ENCODE data around the gene RBMS3. TPM values are rescaled to one million over a fixed set of nuclear protein-coding genes. Genes with fewer than 3 reads are reported as not detected.
"Not testable (repeated sequence)": the region's sequence is repeated elsewhere in the genome, so short reads cannot be mapped to it uniquely, and the experiment has no call there.

Gene RBMS3
- total RNA-seq, 5 donors from 2014 or later (not counting 1 experiment from before 2014, with no cell fraction given): 0.62 to 2.9 (median 1.4) TPM

- H3K36me3 Mint-ChIP-seq: not testable (repeated sequence)
These were observed 192.8 kb downstream of the RBMS3 start for GRCh38 chr3:29473481-29474170.

GRCh38 chr3:29475305-29475840 is 194.5 kb downstream of the RBMS3 start:
- Mint-ChIP-seq H3K4me3 (no peak overlapping the region), H3K9me3 (no peaks in the 10 kb centered on the region), H3K27me3 (no peaks in the 10 kb centered on the region), H3K4me1 (no peaks in the 10 kb centered on the region), H3K36me3 (no peaks in the 10 kb centered on the region), H3K27ac (no peak overlapping the region)
- H3K27me3 ChIP-seq (replicated peaks in 1 of 2; ENCODE audit: control insufficient read depth in 2 of 2, extremely low read depth in 1 of 2, insufficient read depth in 2 of 2, low read length in 1 of 2): no peaks in the 10 kb centered on the region
- H3K4me3 ChIP-seq (ENCODE audit: control insufficient read depth in 1 of 2, extremely low read depth in 1 of 2, low read length in 1 of 2): no peak overlapping the region
- no peak overlapping the region for H3K27ac ChIP-seq (ENCODE audit: low read length)
- ATAC-seq (replicated peaks in 1 of 4) (no peak), DNase-seq (no peak)
- CTCF ChIA-PET: no interaction called here
- no peaks in the 10 kb centered on the region for H3K4me1 ChIP-seq (ENCODE audit: control insufficient read depth in 1 of 2, extremely low read depth in 1 of 2, insufficient read depth in 2 of 2, low read length in 2 of 2)
- POLR2A ChIA-PET: no interaction called here
- H3K36me3 ChIP-seq (ENCODE audit: control insufficient read depth in 2 of 2, extremely low read depth in 1 of 2, insufficient read depth in 1 of 2, low read length in 1 of 2): no peaks in the 10 kb centered on the region
- no peaks in the 10 kb centered on the region for H3K9me3 ChIP-seq
- 81% methylated on average over 5 of the region's 9 CpGs for WGBS (ENCODE audit: insufficient coverage)

More at GRCh38 chr3:29473481-29474170, 192.8 kb downstream of the RBMS3 start:
- H3K27ac Mint-ChIP-seq; H3K27me3 Mint-ChIP-seq; H3K9me3 ChIP-seq; H3K27ac ChIP-seq (ENCODE audit: low read length); DNase-seq; H3K4me1 Mint-ChIP-seq; H3K4me3 Mint-ChIP-seq; H3K27me3 ChIP-seq (replicated peaks in 1 of 2; ENCODE audit: control insufficient read depth in 2 of 2, extremely low read depth in 1 of 2, insufficient read depth in 2 of 2, low read length in 1 of 2); H3K4me1 ChIP-seq (ENCODE audit: control insufficient read depth in 1 of 2, extremely low read depth in 1 of 2, insufficient read depth in 2 of 2, low read length in 2 of 2); CTCF ChIA-PET; H3K9me3 Mint-ChIP-seq; ATAC-seq (replicated peaks in 1 of 4); H3K4me3 ChIP-seq (ENCODE audit: control insufficient read depth in 1 of 2, extremely low read depth in 1 of 2, low read length in 1 of 2); POLR2A ChIA-PET; H3K36me3 ChIP-seq (ENCODE audit: control insufficient read depth in 2 of 2, extremely low read depth in 1 of 2, insufficient read depth in 1 of 2, low read length in 1 of 2): not testable (repeated sequence)
- WGBS (ENCODE audit: insufficient coverage): 95% methylated on average over 28 of the region's 41 CpGs

DNA sequence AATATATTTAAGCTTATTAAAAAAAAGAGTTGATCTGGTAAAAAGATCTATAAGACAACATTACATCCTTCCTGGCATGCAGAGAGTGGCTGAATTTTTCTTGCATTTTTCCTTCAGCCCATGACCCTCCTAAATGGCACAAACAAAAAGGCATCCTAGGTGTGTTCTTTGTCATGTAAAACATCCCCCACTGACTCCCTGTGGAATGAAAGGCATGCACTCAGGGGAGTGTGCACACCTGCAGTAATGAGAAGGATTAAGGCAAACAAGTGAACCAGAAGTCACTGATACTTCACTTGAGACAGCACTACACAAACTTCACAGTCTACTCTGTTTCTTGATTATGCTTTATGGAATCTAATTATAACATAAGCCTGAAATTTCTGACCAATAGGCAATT is 195.0 kb downstream of the RBMS3 start:
- H3K27me3 Mint-ChIP-seq: no peaks in the 10 kb centered on the region
- no peak overlapping the region for H3K27ac ChIP-seq (ENCODE audit: low read length)
- DNase-seq (no peak), ATAC-seq (replicated peaks in 1 of 4) (no peak)
- H3K36me3 ChIP-seq (ENCODE audit: control insufficient read depth in 2 of 2, extremely low read depth in 1 of 2, insufficient read depth in 1 of 2, low read length in 1 of 2): no peaks in the 10 kb centered on the region
- CTCF ChIA-PET: no interaction called here
- H3K4me3 Mint-ChIP-seq: no peak overlapping the region
- H3K27ac Mint-ChIP-seq: no peak overlapping the region
- no peaks in the 10 kb centered on the region for H3K4me1 Mint-ChIP-seq
- no peaks in the 10 kb centered on the region for H3K9me3 ChIP-seq
- H3K4me3 ChIP-seq (ENCODE audit: control insufficient read depth in 1 of 2, extremely low read depth in 1 of 2, low read length in 1 of 2): no peak overlapping the region
- H3K36me3 Mint-ChIP-seq: no peaks in the 10 kb centered on the region
- H3K27me3 ChIP-seq (replicated peaks in 1 of 2; ENCODE audit: control insufficient read depth in 2 of 2, extremely low read depth in 1 of 2, insufficient read depth in 2 of 2, low read length in 1 of 2): no peaks in the 10 kb centered on the region
- no peaks in the 10 kb centered on the region for H3K9me3 Mint-ChIP-seq
- no peaks in the 10 kb centered on the region for H3K4me1 ChIP-seq (ENCODE audit: control insufficient read depth in 1 of 2, extremely low read depth in 1 of 2, insufficient read depth in 2 of 2, low read length in 2 of 2)
- POLR2A ChIA-PET: no interaction called here

- ATAC-seq (replicated peaks in 1 of 4): no peak
- DNase-seq: no peak
- no peaks in the 10 kb centered on the region for H3K36me3 ChIP-seq (ENCODE audit: control insufficient read depth in 2 of 2, extremely low read depth in 1 of 2, insufficient read depth in 1 of 2, low read length in 1 of 2)
- Mint-ChIP-seq H3K27ac (no peak overlapping the region), H3K36me3 (no peaks in the 10 kb centered on the region), H3K4me1 (no peaks in the 10 kb centered on the region), H3K9me3 (no peaks in the 10 kb centered on the region), H3K4me3 (no peak overlapping the region), H3K27me3 (no peaks in the 10 kb centered on the region)
- no peak overlapping the region for H3K27ac ChIP-seq (ENCODE audit: low read length)
- ChIA-PET POLR2A (no interaction called here), CTCF (no interaction called here)
- no peak overlapping the region for H3K4me3 ChIP-seq (ENCODE audit: control insufficient read depth in 1 of 2, extremely low read depth in 1 of 2, low read length in 1 of 2)
- no peaks in the 10 kb centered on the region for H3K27me3 ChIP-seq (replicated peaks in 1 of 2; ENCODE audit: control insufficient read depth in 2 of 2, extremely low read depth in 1 of 2, insufficient read depth in 2 of 2, low read length in 1 of 2)
- 100% methylated on average over 2 of the region's 3 CpGs for whole genome bisulfite sequencing (ENCODE audit: insufficient coverage)
- no peaks in the 10 kb centered on the region for H3K9me3 ChIP-seq
- no peaks in the 10 kb centered on the region for H3K4me1 ChIP-seq (ENCODE audit: control insufficient read depth in 1 of 2, extremely low read depth in 1 of 2, insufficient read depth in 2 of 2, low read length in 2 of 2)
These were observed 197.7 kb downstream of the RBMS3 start for GRCh38 chr3:29478611-29479010.

DNA sequence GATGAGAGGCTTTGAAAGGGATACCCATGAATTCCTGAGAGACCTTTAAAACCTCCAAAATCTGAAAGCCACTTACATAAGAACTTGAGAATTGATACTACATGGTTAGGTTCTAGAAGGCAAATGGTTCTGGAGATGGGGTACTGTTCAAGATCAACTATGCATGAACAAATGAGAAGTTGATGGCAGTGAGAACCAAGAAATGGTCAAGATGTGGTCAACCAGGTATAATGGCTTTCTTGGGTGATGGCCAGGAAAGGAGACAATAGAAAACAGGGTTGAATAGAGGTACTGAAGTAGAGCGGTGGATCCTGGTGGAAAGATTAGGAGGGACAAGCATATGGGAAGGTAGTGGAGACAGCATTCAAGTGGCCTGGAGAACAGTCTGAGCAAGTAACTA is 200.4 kb downstream of the RBMS3 start:
- CTCF ChIA-PET: no interaction called here
- 100% methylated on average over 1 of the region's 1 CpG for WGBS (ENCODE audit: insufficient coverage)

GRCh38 chr3:29481969-29482767 is 201.3 kb downstream of the RBMS3 start:
- no peak for DNase-seq
- WGBS (ENCODE audit: insufficient coverage): no CpG with 5 or more reads among the region's 3 CpGs
- no peaks in the 10 kb centered on the region for H3K4me1 Mint-ChIP-seq
- H3K9me3 ChIP-seq: no peaks in the 10 kb centered on the region
- ATAC-seq (replicated peaks in 1 of 4): no peak
- H3K27me3 Mint-ChIP-seq: no peaks in the 10 kb centered on the region
- CTCF ChIA-PET: interaction anchor here in 1 of 2 donors (0.7 kb wide), 1 partner anchor 425 kb away, joined by 4 read pairs; no protein-coding TSS in a partner anchor
- no peaks in the 10 kb centered on the region for H3K4me1 ChIP-seq (ENCODE audit: control insufficient read depth in 1 of 2, extremely low read depth in 1 of 2, insufficient read depth in 2 of 2, low read length in 2 of 2)
- H3K27ac Mint-ChIP-seq: no peak overlapping the region
- H3K36me3 Mint-ChIP-seq: no peaks in the 10 kb centered on the region
- H3K4me3 ChIP-seq (ENCODE audit: control insufficient read depth in 1 of 2, extremely low read depth in 1 of 2, low read length in 1 of 2): no peak overlapping the region
- POLR2A ChIA-PET: no interaction called here
- H3K9me3 Mint-ChIP-seq: no peaks in the 10 kb centered on the region
- H3K27me3 ChIP-seq (replicated peaks in 1 of 2; ENCODE audit: control insufficient read depth in 2 of 2, extremely low read depth in 1 of 2, insufficient read depth in 2 of 2, low read length in 1 of 2): no peaks in the 10 kb centered on the region
- H3K27ac ChIP-seq (ENCODE audit: low read length): no peak overlapping the region
- H3K4me3 Mint-ChIP-seq: no peak overlapping the region
- no peaks in the 10 kb centered on the region for H3K36me3 ChIP-seq (ENCODE audit: control insufficient read depth in 2 of 2, extremely low read depth in 1 of 2, insufficient read depth in 1 of 2, low read length in 1 of 2)

More for the DNA sequence above, 200.4 kb downstream of the RBMS3 start:
- H3K36me3 ChIP-seq (ENCODE audit: control insufficient read depth in 2 of 2, extremely low read depth in 1 of 2, insufficient read depth in 1 of 2, low read length in 1 of 2): no peaks in the 10 kb centered on the region
- H3K9me3 ChIP-seq: no peaks in the 10 kb centered on the region
- H3K4me1 ChIP-seq (ENCODE audit: control insufficient read depth in 1 of 2, extremely low read depth in 1 of 2, insufficient read depth in 2 of 2, low read length in 2 of 2): no peaks in the 10 kb centered on the region
- Mint-ChIP-seq H3K9me3 (no peaks in the 10 kb centered on the region), H3K27ac (no peak overlapping the region), H3K36me3 (no peaks in the 10 kb centered on the region), H3K27me3 (no peaks in the 10 kb centered on the region), H3K4me1 (no peaks in the 10 kb centered on the region), H3K4me3 (no peak overlapping the region)
- no peaks in the 10 kb centered on the region for H3K27me3 ChIP-seq (replicated peaks in 1 of 2; ENCODE audit: control insufficient read depth in 2 of 2, extremely low read depth in 1 of 2, insufficient read depth in 2 of 2, low read length in 1 of 2)
- POLR2A ChIA-PET: no interaction called here
- no peak overlapping the region for H3K27ac ChIP-seq (ENCODE audit: low read length)
- ATAC-seq (replicated peaks in 1 of 4): no peak
- no peak for DNase-seq
- no peak overlapping the region for H3K4me3 ChIP-seq (ENCODE audit: control insufficient read depth in 1 of 2, extremely low read depth in 1 of 2, low read length in 1 of 2)

Measured in T-cell (primary cell).